ENCODE results near the gene COL16A1. TPM values are rescaled to one million over a fixed set of nuclear protein-coding genes. Genes with fewer than 3 reads are reported as not detected.

The COL16A1 gene
- polyA plus RNA-seq, 1 of the 3 experiments (the other 2 are of a cell fraction): 10.4 TPM

- H2AFZ ChIP-seq (ENCODE audit: low read depth): no peak overlapping the region
- H3K27me3 ChIP-seq (ENCODE audit: insufficient read depth): no peaks in the 10 kb centered on the region
- TF ChIP-seq TAF1 (IDR thresholded peaks at IDR 0.05; ENCODE audit: borderline replicate concordance, low read depth, low read length) (no peak), USF2 (IDR thresholded peaks at IDR 0.05; ENCODE audit: borderline replicate concordance, low read depth, low read length) (no peak)
- peaks cover 75% of the 10 kb centered on the region for H3K79me2 ChIP-seq (ENCODE audit: insufficient read depth)
- WGBS (ENCODE audit: low lambda C conversion rate): 98% methylated on average over 4 of the region's 4 CpGs
- no peak overlapping the region for H3K4me3 ChIP-seq (ENCODE audit: low read depth in 2 of 2, low read length in 1 of 2)
- H3K4me1 ChIP-seq (ENCODE audit: control insufficient read depth in 1 of 2, insufficient read depth in 2 of 2, low read depth in 1 of 2, low read length in 1 of 2): peaks cover 14 to 38% of the 10 kb centered on the region in 2 experiments; a peak in 3 of 4 replicates
- H3F3A ChIP-seq (replicated peaks; ENCODE audit: insufficient read depth): peaks cover 3% of the 10 kb centered on the region
- peak overlapping the region in 1 of 2 experiments; percentile 25; a peak in 1 of 4 replicates for H3K27ac ChIP-seq (ENCODE audit: low read depth in 2 of 2, low read length in 1 of 2)
- peaks cover 17% of the 10 kb centered on the region for H4K20me1 ChIP-seq (ENCODE audit: insufficient read depth)
- no peaks in the 10 kb centered on the region for H3K9me3 ChIP-seq
- no peak overlapping the region for H3K4me2 ChIP-seq
- no peaks in the 10 kb centered on the region for H3K9me2 ChIP-seq
- no peak for DNase-seq
- peaks cover 0 to 7% of the 10 kb centered on the region in 2 experiments for H3K36me3 ChIP-seq (replicated peaks in 1 of 2; ENCODE audit: control insufficient read depth in 1 of 2, insufficient read depth in 2 of 2, low read length in 1 of 2)
- ChIA-PET CTCF (interaction anchor here (1.0 to 7.5 kb wide), 7 partner anchors 12 to 77 kb away, joined by 3 to 45 read pairs (median 7); partner anchors contain the start of gene HCRTR1), POLR2A (no interaction called here)
- no peak overlapping the region for H3K9ac ChIP-seq
Observed at GRCh38 chr1:31640964-31641363, 62.9 kb downstream of the COL16A1 start.

- no peak overlapping the region for H3K4me3 ChIP-seq (ENCODE audit: low read depth in 2 of 2, low read length in 1 of 2)
- ChIA-PET CTCF (interaction anchor here (0.7 to 7.5 kb wide), 15 partner anchors 11 to 149 kb away, joined by 3 to 45 read pairs (median 3); partner anchors contain the start of gene HCRTR1), POLR2A (no interaction called here)
- no peaks in the 10 kb centered on the region for H3K9me3 ChIP-seq
- TF ChIP-seq SMC3 (IDR thresholded peaks at IDR 0.05; ENCODE audit: low read depth, low read length) (peak; percentile 11; the same call in 1 of the 2 replicates), FOXJ3 (CRISPR knock-in tag; IDR thresholded peaks at IDR 0.05) (no peak), RAD21 (IDR thresholded peaks at IDR 0.05; ENCODE audit: low read length) (peak; percentile 51), RFX5 (IDR thresholded peaks at IDR 0.05; ENCODE audit: low read length) (no peak)
- H3K9ac ChIP-seq: no peak overlapping the region
- peaks cover 22% of the 10 kb centered on the region for H4K20me1 ChIP-seq (ENCODE audit: insufficient read depth)
- no peaks in the 10 kb centered on the region for H3K9me2 ChIP-seq
- peak overlapping the region; percentile 13 to 81; a peak in 3 of 4 replicates for H3K27ac ChIP-seq (ENCODE audit: low read depth in 2 of 2, low read length in 1 of 2)
- H3K79me2 ChIP-seq (ENCODE audit: insufficient read depth): peaks cover 82% of the 10 kb centered on the region
- no peak overlapping the region for H2AFZ ChIP-seq (ENCODE audit: low read depth)
- no peak for DNase-seq
- no peaks in the 10 kb centered on the region for H3K27me3 ChIP-seq (ENCODE audit: insufficient read depth)
- H3F3A ChIP-seq (replicated peaks; ENCODE audit: insufficient read depth): peaks cover 3% of the 10 kb centered on the region
- peaks cover 0 to 10% of the 10 kb centered on the region in 2 experiments for H3K36me3 ChIP-seq (replicated peaks in 1 of 2; ENCODE audit: control insufficient read depth in 1 of 2, insufficient read depth in 2 of 2, low read length in 1 of 2)
- H3K4me1 ChIP-seq (ENCODE audit: control insufficient read depth in 1 of 2, insufficient read depth in 2 of 2, low read depth in 1 of 2, low read length in 1 of 2): peaks cover 14 to 32% of the 10 kb centered on the region in 2 experiments; a peak in 3 of 4 replicates
- H3K4me2 ChIP-seq: peak overlapping the region; percentile 39; the same call in 1 of the 2 replicates
Observed at GRCh38 chr1:31640179-31640578, 63.6 kb downstream of the COL16A1 start.

- H3F3A ChIP-seq (replicated peaks; ENCODE audit: insufficient read depth): peaks cover 3% of the 10 kb centered on the region
- H3K27me3 ChIP-seq (ENCODE audit: insufficient read depth): no peaks in the 10 kb centered on the region
- H4K20me1 ChIP-seq (ENCODE audit: insufficient read depth): peaks cover 28% of the 10 kb centered on the region
- peaks cover 0 to 16% of the 10 kb centered on the region in 2 experiments for H3K36me3 ChIP-seq (replicated peaks in 1 of 2; ENCODE audit: control insufficient read depth in 1 of 2, insufficient read depth in 2 of 2, low read length in 1 of 2)
- ChIA-PET CTCF (interaction anchor here (0.7 to 7.5 kb wide), 11 partner anchors 11 to 150 kb away, joined by 3 to 45 read pairs (median 3); partner anchors contain the start of gene HCRTR1), POLR2A (no interaction called here)
- no peaks in the 10 kb centered on the region for H3K9me3 ChIP-seq
- H3K79me2 ChIP-seq (ENCODE audit: insufficient read depth): peaks cover 86% of the 10 kb centered on the region
- peak overlapping the region; percentile 39 for H3K4me2 ChIP-seq
- H3K9ac ChIP-seq: no peak overlapping the region
- H3K9me2 ChIP-seq: no peaks in the 10 kb centered on the region
- DNase-seq: no peak
- H3K4me3 ChIP-seq (ENCODE audit: low read depth in 2 of 2, low read length in 1 of 2): no peak overlapping the region
- no peak overlapping the region for H2AFZ ChIP-seq (ENCODE audit: low read depth)
- TF ChIP-seq TEAD4 (IDR thresholded peaks at IDR 0.05; ENCODE audit: borderline replicate concordance, insufficient read depth) (no peak), ZBTB33 (IDR thresholded peaks at IDR 0.05; ENCODE audit: borderline replicate concordance, low read depth) (no peak), YY1 (IDR thresholded peaks at IDR 0.05; ENCODE audit: low read depth) (no peak)
- WGBS (ENCODE audit: low lambda C conversion rate): 54% methylated on average over 5 of the region's 5 CpGs
- peaks cover 14 to 35% of the 10 kb centered on the region in 2 experiments; a peak in 3 of 4 replicates for H3K4me1 ChIP-seq (ENCODE audit: control insufficient read depth in 1 of 2, insufficient read depth in 2 of 2, low read depth in 1 of 2, low read length in 1 of 2)
- peak overlapping the region; percentile 13 to 81; a peak in 3 of 4 replicates for H3K27ac ChIP-seq (ENCODE audit: low read depth in 2 of 2, low read length in 1 of 2)
Observed at GRCh38 chr1:31639543-31639942, 64.3 kb downstream of the COL16A1 start.

All from SK-N-SH (cell line).